HepG2 (cell line): ENCODE data around the gene AK9. TPM values are rescaled to one million over a fixed set of nuclear protein-coding genes. Genes with fewer than 3 reads are reported as not detected.

ENCODE experiments used
- ATAC-seq: fragments of 200-7000 bp; cut with Tn5 transposase; 3 replicates; pipeline ENCODE4 v1.9.1; 2020; ENCODE audit warnings: mild to moderate bottlenecking, moderate library complexity
- BruUV-seq: library from RNA; stranded (reverse); fragments of 400-500 nt; replicated peaks from 2 replicates; lab custom pipeline; 2021; lab: Mats Ljungman, UMichigan
- CTCF ChIA-PET: fragments of 300-600 bp; formaldehyde crosslinking; extraction: SDS; loops from one replicate; lab custom pipeline; 2021; ENCODE audit warnings: low total read pairs, inconsistent platforms, low intra/inter-chr PET ratio; lab: Yijun Ruan, JAX
- POLR2A ChIA-PET: fragments of 350-600 bp; sonication (Branson Sonifier 250); formaldehyde crosslinking; loops from one replicate; lab custom pipeline; 2020; ENCODE audit warnings: antibody characterized with exemption, inconsistent platforms; lab: Yijun Ruan, JAX
- DNase-seq: peaks from one replicate; pipeline ENCODE4 v3.0.0-alpha.2; 2015; ENCODE audit warnings: low spot score
- FAIRE-seq: peaks from 3 replicates; lab custom pipeline; 2011; peaks lifted over from hg19 to GRCh38; lab: Jason Lieb, UNC
- H2AFZ ChIP-seq: one replicate; pipeline ENCODE4 v1.6.1; 2011; ENCODE audit warnings: low read length, inconsistent platforms
- H3K27ac ChIP-seq: fragments of 300-600 bp; 3 replicates; pipeline ENCODE4 v1.8.0; 2011; ENCODE audit warnings: mixed run types, mild to moderate bottlenecking, mixed read lengths, low read length, inconsistent platforms; ENCODE audit not compliant: insufficient read depth; ENCODE audit errors: extremely low read length
- H3K27me3 ChIP-seq, 2 experiments: fragments of 200-600 bp in 1 of 2; 2 replicates in 1 of 2; 3 replicates in 1 of 2; pipeline versions ENCODE4 v1.6.0 to v1.8.0; 2011; ENCODE audit warnings: low read length in 2 of 2, mild to moderate bottlenecking in 2 of 2, moderate library complexity in 2 of 2, inconsistent platforms in 1 of 2; ENCODE audit not compliant: insufficient read depth in 2 of 2, control insufficient read depth in 1 of 2
- H3K36me3 ChIP-seq, 2 experiments: fragments of 200-600 bp in 1 of 2; replicated peaks in 1 of 2; 2 replicates in 1 of 2; 3 replicates in 1 of 2; pipeline versions ENCODE4 v1.5.1 to v1.8.0; 2011; ENCODE audit warnings: low read length in 2 of 2, inconsistent platforms in 1 of 2; ENCODE audit not compliant: insufficient read depth in 2 of 2, control insufficient read depth in 1 of 2
- H3K4me1 ChIP-seq: 2 replicates; pipeline ENCODE4 v1.5.1; 2012; ENCODE audit warnings: low read length, inconsistent platforms; ENCODE audit not compliant: insufficient read depth
- H3K4me2 ChIP-seq: 2 replicates; pipeline ENCODE4 v1.6.0; 2011; ENCODE audit warnings: low read depth, low read length, inconsistent platforms
- H3K4me3 ChIP-seq, 3 experiments: fragments of 200-600 bp in 1 of 3; sonication (generic), shearing (Covaris generic) in 1 of 3; replicated peaks in 1 of 3; 2 replicates each; pipeline ENCODE4 v1.5.1; 2011 to 2016; ENCODE audit warnings: low read length in 3 of 3, inconsistent platforms in 2 of 3, low read depth in 2 of 3, mild to moderate bottlenecking in 2 of 3, control low read depth in 1 of 3, mixed read lengths in 1 of 3; ENCODE audit not compliant: insufficient read depth in 1 of 3
- H3K79me2 ChIP-seq: one replicate; pipeline ENCODE4 v1.6.1; 2011; ENCODE audit warnings: low read length, inconsistent platforms; ENCODE audit not compliant: insufficient read depth
- H3K9ac ChIP-seq: 2 replicates; pipeline ENCODE4 v1.6.0; 2011; ENCODE audit warnings: mild to moderate bottlenecking, low read depth, low read length, inconsistent platforms; ENCODE audit not compliant: insufficient read depth
- H3K9me3 ChIP-seq: 2 replicates; pipeline ENCODE4 v1.5.1; 2012; ENCODE audit warnings: mild to moderate bottlenecking, low read length
- H4K20me1 ChIP-seq: 2 replicates; pipeline ENCODE4 v1.6.0; 2011; ENCODE audit warnings: inconsistent platforms, mild to moderate bottlenecking, low read length, moderate library complexity; ENCODE audit not compliant: insufficient read depth
- CSRNP1 ChIP-seq: sonication (generic); formaldehyde crosslinking; IDR thresholded peaks from 2 replicates; pipeline ENCODE4 v1.8.1; 2023; ENCODE audit warnings: mild to moderate bottlenecking, missing genetic modification reagents
- IKZF1 ChIP-seq: fragments of 450-650 bp; IDR thresholded peaks from 2 replicates; pipeline ENCODE4 v1.7.1; 2016
- MAFK ChIP-seq, 2 experiments: IDR thresholded peaks in 1 of 2; conservative IDR thresholded peaks in 1 of 2; 2 replicates each; pipeline ENCODE4 v1.6.1; 2011; ENCODE audit warnings: improper control_type of control experiment in 2 of 2, low read length in 2 of 2
- NBN ChIP-seq: fragments of 450-650 bp; conservative IDR thresholded peaks from 2 replicates; pipeline ENCODE4 v1.6.1; 2017
- ZNF362 ChIP-seq: sonication (generic); formaldehyde crosslinking; IDR thresholded peaks from 2 replicates; pipeline ENCODE4 v1.4.0; 2020; ENCODE audit warnings: missing genetic modification reagents, mild to moderate bottlenecking, borderline replicate concordance
- ZNF781 ChIP-seq: sonication (generic); formaldehyde crosslinking; IDR thresholded peaks from 2 replicates; pipeline ENCODE4 v1.5.1; 2020; ENCODE audit warnings: borderline replicate concordance, mild to moderate bottlenecking, missing genetic modification reagents; ENCODE audit errors: not compliant biosample characterization
- WGBS: methylation state at CpG from one replicate; pipeline ENCODE4 v1.1.6; 2017; ENCODE audit warnings: low lambda C conversion rate; 5-methylcytosine and 5-hydroxymethylcytosine counted together
- in situ Hi-C: cut with HindIII; loops from 2 replicates; pipeline ENCODE4 v1.10.0; 2017; ENCODE audit warnings: low pct_unique_long_range_greater_than_20kb; ENCODE audit not compliant: extremely low pct_ligation_motif_present
- intact Hi-C: fragments of 100-400 bp; cut with micrococcal nuclease; formaldehyde crosslinking; loops from one replicate; pipeline ENCODE4 v1.10.0; 2022; ENCODE audit not compliant: unreplicated experiment
- polyA plus RNA-seq, 8 experiments: library from polyadenylated mRNA; depleted of rRNA in 3 of 8; stranded (reverse) in 7 of 8; unstranded in 1 of 8; fragments of >200 nt; fragmentation: Illumina TruSeq in 4 of 8; extraction: Trizol in 4 of 8; gene quantifications; 2 replicates each; pipeline versions ENCODE4 v1.2.1 to v1.2.3, GENCODE V29; 2011 to 2016; ENCODE audit warnings: low read depth in 4 of 8, missing spikeins in 1 of 8, mixed read lengths in 1 of 8; ENCODE audit not compliant: insufficient read depth in 1 of 8
- total RNA-seq, 5 experiments: library from RNA; depleted of rRNA; stranded (reverse); fragments of >200 nt; fragmentation: Illumina TruSeq; extraction: Trizol; gene quantifications; 2 replicates each; pipeline ENCODE4 v1.2.3, GENCODE V29; 2016; ENCODE audit warnings: low read depth in 1 of 5
- TF ChIP-seq, protein P1 (sequence below): sonication (generic); formaldehyde crosslinking; IDR thresholded peaks from 2 replicates; pipeline ENCODE4 v1.4.0; 2020; ENCODE audit warnings: missing genetic modification reagents

Gene AK9
- total and polyA plus RNA-seq, 2 of the 13 experiments (the other 11 are each of a cell fraction or from before 2014, with no cell fraction given) = 3.2 to 4.8 TPM

DNA sequence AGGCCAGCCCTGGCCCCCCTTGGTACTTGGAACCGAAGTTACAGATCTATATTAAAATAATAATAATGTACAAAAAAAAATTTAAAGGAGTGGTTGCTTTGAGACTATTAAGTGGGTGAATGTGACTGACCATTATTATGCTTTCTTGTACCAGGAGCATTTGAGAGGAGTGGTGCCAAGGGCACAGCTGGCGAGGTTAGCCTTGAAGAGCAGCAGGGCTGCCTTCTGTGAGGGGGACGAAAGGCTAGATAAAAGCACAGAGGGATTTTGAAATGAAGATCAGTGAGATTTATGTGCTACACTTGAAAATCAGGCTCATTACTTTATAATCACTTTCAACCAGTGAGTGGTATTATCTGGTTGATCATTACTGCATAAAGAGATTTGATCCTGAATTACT is 48.7 kb upstream of the AK9 start:
- Histone ChIP-seq H3K4me3 (no peak overlapping the region), H3K9me3 (no peaks in the 10 kb centered on the region), H3K4me2 (no peak overlapping the region), H3K27ac (no peak overlapping the region), H3K4me1 (no peaks in the 10 kb centered on the region), H2AFZ (no peak overlapping the region), H4K20me1 (no peaks in the 10 kb centered on the region), H3K27me3 (no peaks in the 10 kb centered on the region), H3K79me2 (no peaks in the 10 kb centered on the region), H3K36me3 (no peaks in the 10 kb centered on the region), H3K9ac (no peak overlapping the region)
- ChIA-PET POLR2A (no interaction called here), CTCF (no interaction called here)
- ATAC-seq (no peak), DNase-seq (no peak), FAIRE-seq (no peak)
- intact Hi-C loops = no loop called here
- 87% methylated on average over 3 of the region's 3 CpGs for WGBS
- TF ChIP-seq IKZF1 (no peak), NBN (no peak), MAFK (conservative IDR thresholded peaks at IDR 0.05 in 1 of 2, IDR thresholded peaks at IDR 0.05 in 1 of 2; ENCODE audit: low read length in 2 of 2) (no peak), CSRNP1 (CRISPR knock-in tag) (no peak), ZNF781 (CRISPR knock-in tag) (no peak), ZNF362 (no peak)
- TF ChIP-seq, protein P1, sequence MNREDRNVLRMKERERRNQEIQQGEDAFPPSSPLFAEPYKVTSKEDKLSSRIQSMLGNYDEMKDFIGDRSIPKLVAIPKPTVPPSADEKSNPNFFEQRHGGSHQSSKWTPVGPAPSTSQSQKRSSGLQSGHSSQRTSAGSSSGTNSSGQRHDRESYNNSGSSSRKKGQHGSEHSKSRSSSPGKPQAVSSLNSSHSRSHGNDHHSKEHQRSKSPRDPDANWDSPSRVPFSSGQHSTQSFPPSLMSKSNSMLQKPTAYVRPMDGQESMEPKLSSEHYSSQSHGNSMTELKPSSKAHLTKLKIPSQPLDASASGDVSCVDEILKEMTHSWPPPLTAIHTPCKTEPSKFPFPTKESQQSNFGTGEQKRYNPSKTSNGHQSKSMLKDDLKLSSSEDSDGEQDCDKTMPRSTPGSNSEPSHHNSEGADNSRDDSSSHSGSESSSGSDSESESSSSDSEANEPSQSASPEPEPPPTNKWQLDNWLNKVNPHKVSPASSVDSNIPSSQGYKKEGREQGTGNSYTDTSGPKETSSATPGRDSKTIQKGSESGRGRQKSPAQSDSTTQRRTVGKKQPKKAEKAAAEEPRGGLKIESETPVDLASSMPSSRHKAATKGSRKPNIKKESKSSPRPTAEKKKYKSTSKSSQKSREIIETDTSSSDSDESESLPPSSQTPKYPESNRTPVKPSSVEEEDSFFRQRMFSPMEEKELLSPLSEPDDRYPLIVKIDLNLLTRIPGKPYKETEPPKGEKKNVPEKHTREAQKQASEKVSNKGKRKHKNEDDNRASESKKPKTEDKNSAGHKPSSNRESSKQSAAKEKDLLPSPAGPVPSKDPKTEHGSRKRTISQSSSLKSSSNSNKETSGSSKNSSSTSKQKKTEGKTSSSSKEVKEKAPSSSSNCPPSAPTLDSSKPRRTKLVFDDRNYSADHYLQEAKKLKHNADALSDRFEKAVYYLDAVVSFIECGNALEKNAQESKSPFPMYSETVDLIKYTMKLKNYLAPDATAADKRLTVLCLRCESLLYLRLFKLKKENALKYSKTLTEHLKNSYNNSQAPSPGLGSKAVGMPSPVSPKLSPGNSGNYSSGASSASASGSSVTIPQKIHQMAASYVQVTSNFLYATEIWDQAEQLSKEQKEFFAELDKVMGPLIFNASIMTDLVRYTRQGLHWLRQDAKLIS (CRISPR knock-in tag) = no peak
- in situ Hi-C loops = no loop called here
- BruUV-seq = no TSS peak
